ENCODE data around the gene GRM1. TPM values are rescaled to one million over a fixed set of nuclear protein-coding genes. Genes with fewer than 3 reads are reported as not detected.

Gene GRM1
- polyA plus RNA-seq, 1 experiment, result 0.02 TPM

DNA sequence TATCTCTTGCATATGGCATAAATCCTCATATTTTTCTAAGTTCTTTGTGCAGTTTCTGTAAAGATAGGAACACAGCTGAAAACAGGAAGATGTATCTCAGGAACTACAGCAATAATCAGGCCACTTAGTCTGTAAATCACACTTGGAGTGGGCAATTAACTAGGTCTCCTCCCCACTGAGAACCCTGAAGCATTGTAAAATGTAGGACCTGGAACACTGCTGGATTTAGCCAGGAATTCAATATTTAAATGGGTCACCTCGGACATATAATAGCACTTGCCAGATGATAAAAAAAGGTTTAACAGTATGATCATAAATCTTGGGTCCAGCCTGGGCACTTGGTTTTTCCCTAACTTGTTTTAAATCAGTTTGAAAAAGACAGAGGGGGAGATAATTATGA lies 155.0 kb downstream of the GRM1 start:
- DNase-seq (ENCODE audit: low read depth), result no peak
- TF ChIP-seq, protein P1, sequence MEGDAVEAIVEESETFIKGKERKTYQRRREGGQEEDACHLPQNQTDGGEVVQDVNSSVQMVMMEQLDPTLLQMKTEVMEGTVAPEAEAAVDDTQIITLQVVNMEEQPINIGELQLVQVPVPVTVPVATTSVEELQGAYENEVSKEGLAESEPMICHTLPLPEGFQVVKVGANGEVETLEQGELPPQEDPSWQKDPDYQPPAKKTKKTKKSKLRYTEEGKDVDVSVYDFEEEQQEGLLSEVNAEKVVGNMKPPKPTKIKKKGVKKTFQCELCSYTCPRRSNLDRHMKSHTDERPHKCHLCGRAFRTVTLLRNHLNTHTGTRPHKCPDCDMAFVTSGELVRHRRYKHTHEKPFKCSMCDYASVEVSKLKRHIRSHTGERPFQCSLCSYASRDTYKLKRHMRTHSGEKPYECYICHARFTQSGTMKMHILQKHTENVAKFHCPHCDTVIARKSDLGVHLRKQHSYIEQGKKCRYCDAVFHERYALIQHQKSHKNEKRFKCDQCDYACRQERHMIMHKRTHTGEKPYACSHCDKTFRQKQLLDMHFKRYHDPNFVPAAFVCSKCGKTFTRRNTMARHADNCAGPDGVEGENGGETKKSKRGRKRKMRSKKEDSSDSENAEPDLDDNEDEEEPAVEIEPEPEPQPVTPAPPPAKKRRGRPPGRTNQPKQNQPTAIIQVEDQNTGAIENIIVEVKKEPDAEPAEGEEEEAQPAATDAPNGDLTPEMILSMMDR (IDR thresholded peaks at IDR 0.05; ENCODE audit: insufficient read depth, low read depth, low read length), result no peak
- H3K27me3 ChIP-seq (ENCODE audit: control insufficient read depth, insufficient read depth, low read length), result no peaks in the 10 kb centered on the region
- CTCF ChIA-PET, result no interaction called here
- POLR2A ChIA-PET, result no interaction called here
- H3K4me3 ChIP-seq (ENCODE audit: low read depth, low read length), result no peak overlapping the region
- no peaks in the 10 kb centered on the region for H3K36me3 ChIP-seq (ENCODE audit: control insufficient read depth, insufficient read depth, low read length)

DNA sequence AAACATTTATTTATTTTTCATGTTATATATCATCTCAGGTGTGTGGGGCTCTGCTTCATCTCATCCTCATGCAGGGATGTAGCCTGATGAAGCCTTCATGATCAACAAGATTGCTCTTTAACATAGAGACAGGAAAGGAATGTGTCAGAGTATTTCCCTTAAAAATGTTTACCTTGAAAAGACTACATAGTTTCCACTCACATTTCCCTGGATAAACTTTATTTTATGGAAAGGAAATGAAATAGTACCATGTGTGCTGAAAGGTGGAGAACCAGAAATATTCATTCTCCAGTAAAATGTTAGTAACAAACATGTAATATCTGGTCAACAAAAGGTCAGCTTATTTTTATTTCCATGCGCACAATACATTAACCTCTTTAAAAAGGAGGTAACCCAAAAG lies 155.8 kb downstream of the GRM1 start:
- Histone ChIP-seq H3K4me3 (ENCODE audit: low read depth, low read length) (no peak overlapping the region), H3K27me3 (ENCODE audit: control insufficient read depth, insufficient read depth, low read length) (no peaks in the 10 kb centered on the region), H3K36me3 (ENCODE audit: control insufficient read depth, insufficient read depth, low read length) (no peaks in the 10 kb centered on the region)
- TF ChIP-seq, protein P1 (IDR thresholded peaks at IDR 0.05; ENCODE audit: insufficient read depth, low read depth, low read length), result no peak
- ChIA-PET POLR2A (no interaction called here), CTCF (no interaction called here)
- DNase-seq (ENCODE audit: low read depth), result no peak

- H3K36me3 ChIP-seq (ENCODE audit: control insufficient read depth, insufficient read depth, low read length), result no peaks in the 10 kb centered on the region
- ChIA-PET POLR2A (no interaction called here), CTCF (no interaction called here)
- H3K4me3 ChIP-seq (ENCODE audit: low read depth, low read length), result no peak overlapping the region
- TF ChIP-seq, protein P1 (IDR thresholded peaks at IDR 0.05; ENCODE audit: insufficient read depth, low read depth, low read length), result no peak
- DNase-seq (ENCODE audit: low read depth), result no peak
- no peaks in the 10 kb centered on the region for H3K27me3 ChIP-seq (ENCODE audit: control insufficient read depth, insufficient read depth, low read length)
Measured at GRCh38 chr6:146189131-146189530, 160.3 kb downstream of the GRM1 start.

DNA sequence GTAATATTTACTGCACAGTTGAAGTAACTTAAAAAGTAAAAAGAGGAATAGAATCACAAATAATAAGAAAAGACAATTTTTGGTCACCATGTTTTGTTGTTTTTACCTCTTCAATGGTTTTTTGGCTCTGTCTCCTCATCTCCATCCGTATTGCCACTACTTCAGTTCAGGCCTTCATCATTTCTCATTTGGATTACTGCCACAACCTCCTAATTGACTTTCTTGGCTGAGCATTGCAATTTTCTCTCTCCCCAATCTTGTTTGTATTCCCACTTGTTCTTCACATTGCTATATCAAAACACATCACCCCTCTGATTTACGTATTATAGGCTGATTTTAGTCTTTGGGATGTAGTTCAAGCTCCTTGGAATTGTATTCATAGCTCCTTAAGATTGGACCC lies 161.7 kb downstream of the GRM1 start:
- no peak overlapping the region for H3K4me3 ChIP-seq (ENCODE audit: low read depth, low read length)
- no peak for DNase-seq (ENCODE audit: low read depth)
- ChIA-PET CTCF (interaction anchor here (1.4 kb wide), 1 partner anchor 9 kb away, joined by 3 read pairs; no protein-coding TSS in a partner anchor), POLR2A (no interaction called here)
- TF ChIP-seq, protein P1 (IDR thresholded peaks at IDR 0.05; ENCODE audit: insufficient read depth, low read depth, low read length), result no peak
- H3K27me3 ChIP-seq (ENCODE audit: control insufficient read depth, insufficient read depth, low read length), result no peaks in the 10 kb centered on the region
- H3K36me3 ChIP-seq (ENCODE audit: control insufficient read depth, insufficient read depth, low read length), result no peaks in the 10 kb centered on the region

DNA sequence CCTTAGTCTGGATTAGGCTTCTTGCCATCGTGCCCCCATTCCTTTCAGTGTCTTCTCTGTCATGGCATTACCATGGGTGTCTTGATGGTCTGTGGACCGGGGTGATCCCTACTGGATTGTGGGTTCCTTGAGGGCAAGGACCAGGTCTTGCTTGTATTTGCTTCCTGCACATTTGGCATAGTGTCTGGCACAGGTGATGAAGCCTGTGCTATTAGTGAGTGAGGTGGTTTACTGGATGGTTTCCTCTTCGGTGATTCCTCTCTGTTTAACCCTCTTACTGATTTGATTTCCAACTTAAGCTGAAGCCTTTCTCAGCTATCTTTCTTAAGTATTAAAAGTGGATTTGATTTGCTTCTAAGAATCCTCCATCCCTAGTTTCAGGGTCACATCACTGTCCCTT lies 162.3 kb downstream of the GRM1 start:
- Histone ChIP-seq H3K27me3 (ENCODE audit: control insufficient read depth, insufficient read depth, low read length) (no peaks in the 10 kb centered on the region), H3K36me3 (ENCODE audit: control insufficient read depth, insufficient read depth, low read length) (no peaks in the 10 kb centered on the region), H3K4me3 (ENCODE audit: low read depth, low read length) (no peak overlapping the region)
- CTCF ChIA-PET, result interaction anchor here (1.4 kb wide), 1 partner anchor 8 kb away, joined by 3 read pairs; no protein-coding TSS in a partner anchor
- no peak for DNase-seq (ENCODE audit: low read depth)
- POLR2A ChIA-PET, result no interaction called here
- TF ChIP-seq, protein P1 (IDR thresholded peaks at IDR 0.05; ENCODE audit: insufficient read depth, low read depth, low read length), result no peak

Data from BJ (cell line).